C4-2B (cell line): ENCODE measurements around the gene LIN28B.

ENCODE experiments used
- H3K27ac ChIP-seq: fragments of 450-650 bp; 2 replicates; pipeline ENCODE4 v1.5.1; 2017
- ZFX ChIP-seq: fragments of 450-650 bp; IDR thresholded peaks from 2 replicates; pipeline ENCODE4 v1.6.1; 2017
- TF ChIP-seq, protein P1 (sequence below): fragments of 450-650 bp; conservative IDR thresholded peaks from 2 replicates; pipeline ENCODE4 v1.5.1; 2017; ENCODE audit warnings: mild to moderate bottlenecking

Gene LIN28B

DNA sequence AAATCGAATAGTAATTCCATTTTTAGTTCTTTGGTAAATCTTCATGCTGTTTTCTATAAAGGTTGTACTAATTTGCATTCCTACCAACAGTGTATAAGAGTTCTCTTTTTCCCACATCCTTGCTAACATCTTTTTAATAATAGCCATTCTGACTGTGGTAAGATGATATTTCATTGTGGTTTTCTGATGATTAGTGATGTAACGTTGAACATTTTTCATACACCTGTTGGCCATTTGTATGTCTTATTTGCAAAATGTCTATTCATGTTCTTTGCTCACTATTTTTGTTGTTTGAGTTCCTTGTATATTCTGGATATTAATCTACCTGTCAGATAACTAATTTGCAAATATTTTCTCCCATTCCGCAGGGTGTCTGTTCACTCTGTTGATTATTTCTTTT, 64.5 kb downstream of the LIN28B start:
- no peak for TF ChIP-seq ZFX
- TF ChIP-seq, protein P1, sequence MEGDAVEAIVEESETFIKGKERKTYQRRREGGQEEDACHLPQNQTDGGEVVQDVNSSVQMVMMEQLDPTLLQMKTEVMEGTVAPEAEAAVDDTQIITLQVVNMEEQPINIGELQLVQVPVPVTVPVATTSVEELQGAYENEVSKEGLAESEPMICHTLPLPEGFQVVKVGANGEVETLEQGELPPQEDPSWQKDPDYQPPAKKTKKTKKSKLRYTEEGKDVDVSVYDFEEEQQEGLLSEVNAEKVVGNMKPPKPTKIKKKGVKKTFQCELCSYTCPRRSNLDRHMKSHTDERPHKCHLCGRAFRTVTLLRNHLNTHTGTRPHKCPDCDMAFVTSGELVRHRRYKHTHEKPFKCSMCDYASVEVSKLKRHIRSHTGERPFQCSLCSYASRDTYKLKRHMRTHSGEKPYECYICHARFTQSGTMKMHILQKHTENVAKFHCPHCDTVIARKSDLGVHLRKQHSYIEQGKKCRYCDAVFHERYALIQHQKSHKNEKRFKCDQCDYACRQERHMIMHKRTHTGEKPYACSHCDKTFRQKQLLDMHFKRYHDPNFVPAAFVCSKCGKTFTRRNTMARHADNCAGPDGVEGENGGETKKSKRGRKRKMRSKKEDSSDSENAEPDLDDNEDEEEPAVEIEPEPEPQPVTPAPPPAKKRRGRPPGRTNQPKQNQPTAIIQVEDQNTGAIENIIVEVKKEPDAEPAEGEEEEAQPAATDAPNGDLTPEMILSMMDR, result no peak
- no peak overlapping the region for H3K27ac ChIP-seq

DNA sequence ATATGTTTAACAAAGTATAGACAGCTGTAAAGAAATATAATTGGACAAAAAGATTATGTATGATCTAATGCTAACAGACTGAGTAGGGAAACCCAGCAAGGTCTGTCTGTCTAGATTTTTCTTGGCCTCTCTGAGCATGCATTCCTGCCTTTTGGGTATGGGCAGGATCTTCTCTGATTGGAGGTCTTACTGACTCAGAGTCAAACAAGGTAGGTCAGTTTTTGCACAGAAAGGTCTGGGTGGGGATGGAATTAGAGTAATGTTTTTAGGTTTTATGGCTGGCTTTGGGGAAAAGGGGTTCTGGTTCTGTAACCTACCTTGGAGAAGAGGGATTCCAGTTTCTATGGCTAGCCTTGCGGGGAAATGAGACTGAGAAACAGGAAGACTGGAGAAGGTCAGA, 65.5 kb downstream of the LIN28B start:
- TF ChIP-seq, protein P1, result no peak
- TF ChIP-seq ZFX, result no peak
- no peak overlapping the region for H3K27ac ChIP-seq

DNA sequence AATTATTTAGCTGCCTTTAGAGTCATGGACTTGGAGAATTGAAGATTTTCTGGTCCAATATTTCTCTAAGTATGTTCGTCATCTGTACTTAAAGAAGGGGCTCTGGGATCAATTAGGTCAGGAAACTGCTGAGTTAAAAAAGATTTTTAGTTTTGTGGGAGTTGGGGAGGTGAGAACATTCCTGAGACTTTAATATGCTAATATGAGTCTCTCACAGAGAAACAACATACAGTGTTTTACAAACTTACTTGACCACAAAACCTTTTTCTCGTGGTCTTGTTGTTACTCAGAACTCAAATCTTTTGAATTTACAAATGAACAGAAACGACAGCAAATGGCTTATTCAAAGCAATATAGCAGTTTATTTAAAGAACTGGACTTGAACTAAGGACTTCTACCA, 67.9 kb downstream of the LIN28B start:
- TF ChIP-seq, protein P1, result no peak
- no peak for TF ChIP-seq ZFX
- H3K27ac ChIP-seq, result no peak overlapping the region

- H3K27ac ChIP-seq, result no peak overlapping the region
- no peak for TF ChIP-seq ZFX
- TF ChIP-seq, protein P1, result no peak
Observed at GRCh38 chr6:105028898-105029297, 72.0 kb downstream of the LIN28B start.

- TF ChIP-seq, protein P1, result no peak
- TF ChIP-seq ZFX, result no peak
- H3K27ac ChIP-seq, result no peak overlapping the region
Observed at GRCh38 chr6:105029581-105029980, 72.7 kb downstream of the LIN28B start.

DNA sequence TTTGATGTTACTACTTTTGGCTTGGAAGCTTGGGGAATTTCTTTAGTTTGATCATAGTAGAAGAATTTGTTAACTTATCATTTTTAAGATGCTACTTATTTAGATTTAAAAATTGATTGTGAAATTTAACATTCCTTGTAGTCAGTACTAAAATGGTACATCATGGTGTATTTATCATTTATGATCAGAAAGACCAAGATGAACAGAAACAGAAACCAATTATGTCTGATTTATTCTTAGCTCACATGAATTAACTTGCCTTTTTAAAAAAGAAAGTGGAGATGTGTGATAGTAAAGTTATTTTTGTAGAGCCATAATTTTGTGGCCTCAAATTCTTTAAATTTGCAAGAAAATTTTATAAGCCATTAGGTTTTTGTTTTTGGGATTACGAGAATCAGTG, 77.6 kb downstream of the LIN28B start:
- no peak overlapping the region for H3K27ac ChIP-seq
- TF ChIP-seq ZFX, result no peak
- TF ChIP-seq, protein P1, result no peak

DNA sequence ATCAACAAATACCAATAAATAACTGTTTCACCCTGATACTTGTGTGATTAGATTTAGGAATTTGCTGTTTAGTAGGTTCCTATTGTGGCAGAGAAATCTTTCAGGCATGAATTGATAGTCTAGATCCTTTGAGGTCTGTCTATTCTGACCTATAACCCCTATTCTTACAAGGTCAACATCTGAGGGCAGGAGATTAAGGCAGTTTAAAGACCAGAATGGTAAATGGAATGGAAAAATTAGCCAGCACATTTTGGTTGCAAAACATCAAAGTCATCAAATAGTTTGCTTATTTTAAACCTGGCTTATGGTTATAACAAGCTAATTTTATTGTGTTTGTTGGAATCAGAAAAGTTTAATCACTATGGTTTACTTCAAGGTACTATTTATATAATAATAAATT, 78.4 kb downstream of the LIN28B start:
- TF ChIP-seq, protein P1, result no peak
- TF ChIP-seq ZFX, result no peak

More for the DNA sequence above, 78.4 kb downstream of the LIN28B start:
- no peak overlapping the region for H3K27ac ChIP-seq
